WTC11 (cell line): Measurements from ENCODE around the gene TDRKH. TPM values are rescaled to one million over a fixed set of nuclear protein-coding genes. Genes with fewer than 3 reads are reported as not detected.

Source experiments
- ATF1 ChIP-seq: sonication (generic); formaldehyde crosslinking; IDR thresholded peaks from 2 replicates; pipeline ENCODE4 v1.8.1; 2023; ENCODE audit warnings: mild to moderate bottlenecking, moderate library complexity, missing genetic modification reagents
- FOXK1 ChIP-seq: sonication (generic); formaldehyde crosslinking; IDR thresholded peaks from 2 replicates; pipeline ENCODE4 v1.8.0; 2022; ENCODE audit warnings: mild to moderate bottlenecking, moderate library complexity, missing genetic modification reagents
- GABPB1 ChIP-seq: sonication (generic); formaldehyde crosslinking; IDR thresholded peaks from 2 replicates; pipeline ENCODE4 v1.8.1; 2023; ENCODE audit warnings: mild to moderate bottlenecking, missing genetic modification reagents
- GTF2I ChIP-seq: fragments of 250-450 bp; sonication (Bioruptor Pico); conservative IDR thresholded peaks from 2 replicates; pipeline ENCODE4 v1.4.0; 2021; ENCODE audit warnings: mild to moderate bottlenecking
- JUN ChIP-seq: sonication (generic); formaldehyde crosslinking; IDR thresholded peaks from 2 replicates; pipeline ENCODE4 v1.8.0; 2023; ENCODE audit warnings: mild to moderate bottlenecking, missing genetic modification reagents
- MXD4 ChIP-seq: fragments of 250-450 bp; sonication (Bioruptor Pico); IDR thresholded peaks from 2 replicates; pipeline ENCODE4 v1.8.0; 2021; ENCODE audit warnings: mild to moderate bottlenecking, moderate library complexity, borderline replicate concordance
- MYBL2 ChIP-seq: sonication (generic); formaldehyde crosslinking; IDR thresholded peaks from 2 replicates; pipeline ENCODE4 v1.8.1; 2023; ENCODE audit warnings: mild to moderate bottlenecking, moderate library complexity, missing genetic modification reagents
- NFATC4 ChIP-seq: fragments of 250-450 bp; sonication (Bioruptor Pico); IDR thresholded peaks from 2 replicates; pipeline ENCODE4 v1.9.0; 2021; ENCODE audit warnings: mild to moderate bottlenecking
- NFYB ChIP-seq: sonication (generic); formaldehyde crosslinking; conservative IDR thresholded peaks from 2 replicates; pipeline ENCODE4 v1.8.0; 2022; ENCODE audit warnings: low read depth, missing genetic modification reagents
- RELA ChIP-seq: sonication (generic); formaldehyde crosslinking; IDR thresholded peaks from 2 replicates; pipeline ENCODE4 v1.8.1; 2022; ENCODE audit warnings: missing genetic modification reagents, mild to moderate bottlenecking, borderline replicate concordance
- SMAD3 ChIP-seq: sonication (generic); formaldehyde crosslinking; IDR thresholded peaks from 2 replicates; pipeline ENCODE4 v1.8.0; 2022; ENCODE audit warnings: missing genetic modification reagents, mild to moderate bottlenecking, borderline replicate concordance
- SOX15 ChIP-seq: fragments of 250-450 bp; sonication (Bioruptor Pico); IDR thresholded peaks from 2 replicates; pipeline ENCODE4 v1.9.0; 2021; ENCODE audit warnings: mild to moderate bottlenecking
- SP1 ChIP-seq: sonication (generic); formaldehyde crosslinking; conservative IDR thresholded peaks from 2 replicates; pipeline ENCODE4 v1.8.1; 2022; ENCODE audit warnings: missing genetic modification reagents
- TEAD4 ChIP-seq: sonication (generic); formaldehyde crosslinking; IDR thresholded peaks from 2 replicates; pipeline ENCODE4 v1.8.0; 2022; ENCODE audit warnings: mild to moderate bottlenecking, missing genetic modification reagents
- ZNF121 ChIP-seq: sonication (generic); formaldehyde crosslinking; IDR thresholded peaks from 2 replicates; pipeline ENCODE4 v1.8.0; 2023; ENCODE audit warnings: missing genetic modification reagents
- ZNF219 ChIP-seq: sonication (generic); formaldehyde crosslinking; IDR thresholded peaks from 2 replicates; pipeline ENCODE4 v1.8.0; 2023; ENCODE audit warnings: missing genetic modification reagents, mild to moderate bottlenecking, borderline replicate concordance
- ZNF396 ChIP-seq: fragments of 250-450 bp; sonication (Bioruptor Pico); IDR thresholded peaks from 2 replicates; pipeline ENCODE4 v1.8.0; 2021; ENCODE audit warnings: mild to moderate bottlenecking, moderate library complexity, borderline replicate concordance
- total RNA-seq: library from RNA; stranded (reverse); gene quantifications from 3 replicates; pipeline ENCODE4 v1.2.3, GENCODE V29; 2021
- TF ChIP-seq, protein P1 (sequence below): fragments of 250-450 bp; sonication (Bioruptor Pico); IDR thresholded peaks from 2 replicates; pipeline ENCODE4 v1.9.0; 2021; ENCODE audit warnings: mild to moderate bottlenecking
- TF ChIP-seq, protein P2 (sequence below): sonication (generic); formaldehyde crosslinking; IDR thresholded peaks from 2 replicates; pipeline ENCODE4 v1.8.1; 2023; ENCODE audit warnings: mild to moderate bottlenecking, missing genetic modification reagents, moderate library complexity
- TF ChIP-seq, protein P3 (sequence below): sonication (generic); formaldehyde crosslinking; IDR thresholded peaks from 2 replicates; pipeline ENCODE4 v1.8.0; 2022; ENCODE audit warnings: mild to moderate bottlenecking, missing genetic modification reagents
- TF ChIP-seq, protein P4 (sequence below): sonication (generic); formaldehyde crosslinking; IDR thresholded peaks from 2 replicates; pipeline ENCODE4 v1.8.1; 2022; ENCODE audit warnings: low read depth, missing genetic modification reagents, borderline replicate concordance
- TF ChIP-seq, protein P5 (sequence below): sonication (generic); formaldehyde crosslinking; IDR thresholded peaks from 2 replicates; pipeline ENCODE4 v1.8.1; 2023; ENCODE audit warnings: mild to moderate bottlenecking, moderate library complexity, missing genetic modification reagents
- TF ChIP-seq, protein P6 (sequence below): sonication (generic); formaldehyde crosslinking; IDR thresholded peaks from 2 replicates; pipeline ENCODE4 v1.8.0; 2022; ENCODE audit warnings: mild to moderate bottlenecking, missing genetic modification reagents
- TF ChIP-seq, protein P7 (sequence below): fragments of 250-450 bp; sonication (Bioruptor Pico); IDR thresholded peaks from 2 replicates; pipeline ENCODE4 v2.1.2; 2022; ENCODE audit warnings: mild to moderate bottlenecking, moderate library complexity
- TF ChIP-seq, protein P8 (sequence below): sonication (generic); formaldehyde crosslinking; IDR thresholded peaks from 2 replicates; pipeline ENCODE4 v1.8.0; 2023; ENCODE audit warnings: missing genetic modification reagents
- TF ChIP-seq, protein P9 (sequence below): sonication (generic); formaldehyde crosslinking; IDR thresholded peaks from 2 replicates; pipeline ENCODE4 v1.8.1; 2022; ENCODE audit warnings: missing genetic modification reagents, borderline replicate concordance

The TDRKH gene
- total RNA-seq, 1 experiment from 2014 or later, result 21.8 TPM

DNA sequence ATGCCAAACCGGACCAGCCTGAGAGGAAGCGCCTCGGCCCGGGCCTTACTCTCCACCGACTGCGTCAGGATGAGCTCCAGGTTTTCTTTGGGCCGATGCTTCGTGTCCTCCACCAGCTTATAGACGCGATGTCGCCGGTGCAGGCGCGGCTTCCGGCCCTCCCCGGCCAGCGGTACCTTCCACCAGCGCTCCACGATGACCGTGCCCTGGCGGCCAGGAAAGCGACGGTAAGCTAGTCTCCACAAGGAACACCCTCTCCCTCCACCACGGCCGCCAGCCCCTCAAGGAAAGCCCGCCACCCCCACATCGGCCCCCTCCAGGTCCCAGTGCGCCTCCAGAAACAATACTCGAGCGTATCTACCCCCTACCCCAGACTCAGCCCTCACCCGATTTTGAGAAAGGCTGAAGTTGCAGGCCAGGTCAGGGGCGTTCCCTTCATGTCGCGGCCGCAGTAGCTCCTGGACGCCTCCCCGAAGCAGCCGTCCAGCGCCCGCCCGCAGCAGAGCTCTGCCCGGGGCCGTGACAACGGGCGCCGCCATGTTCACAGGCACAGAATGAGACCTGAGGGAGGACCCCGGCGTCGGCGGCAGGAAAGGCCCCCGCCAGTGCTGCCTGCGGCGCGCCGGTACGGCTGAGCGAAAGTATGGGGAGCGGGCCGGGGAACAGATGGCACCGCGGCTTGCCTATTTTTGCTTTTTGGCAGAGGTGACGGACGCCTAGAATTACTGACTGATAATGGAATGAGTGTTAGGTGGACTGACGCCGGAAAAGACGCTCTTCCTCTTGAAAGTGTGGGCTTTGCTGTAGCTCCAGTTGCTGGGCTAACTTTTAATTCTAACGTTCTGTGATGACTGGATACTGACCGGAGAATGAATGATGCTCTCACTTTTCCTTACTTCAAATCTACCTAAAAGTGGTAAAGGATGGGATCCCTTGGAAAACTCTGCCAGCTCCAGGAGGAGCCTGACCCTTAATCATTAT lies 27.1 kb downstream of the TDRKH start, which contains the start of gene MRPL9 (continued):
- TF ChIP-seq, protein P1, sequence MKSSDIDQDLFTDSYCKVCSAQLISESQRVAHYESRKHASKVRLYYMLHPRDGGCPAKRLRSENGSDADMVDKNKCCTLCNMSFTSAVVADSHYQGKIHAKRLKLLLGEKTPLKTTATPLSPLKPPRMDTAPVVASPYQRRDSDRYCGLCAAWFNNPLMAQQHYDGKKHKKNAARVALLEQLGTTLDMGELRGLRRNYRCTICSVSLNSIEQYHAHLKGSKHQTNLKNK (CRISPR knock-in tag), result no peak
- TF ChIP-seq SMAD3 (no peak), NFATC4 (no peak), SP1 (peak; percentile 60), ZNF121 (CRISPR knock-in tag) (no peak), JUN (CRISPR knock-in tag) (no peak), ZNF396 (CRISPR knock-in tag) (no peak), NFYB (no peak), SOX15 (CRISPR knock-in tag) (no peak), MXD4 (CRISPR knock-in tag) (no peak), RELA (CRISPR knock-in tag) (no peak), FOXK1 (CRISPR knock-in tag) (peak; percentile 91), GTF2I (CRISPR knock-in tag) (no peak), ZNF219 (no peak), TEAD4 (CRISPR knock-in tag) (no peak), GABPB1 (CRISPR knock-in tag) (no peak), ATF1 (CRISPR knock-in tag) (no peak), MYBL2 (CRISPR knock-in tag) (peak; percentile 47; the same call in 1 of the 2 replicates)
- TF ChIP-seq, protein P2, sequence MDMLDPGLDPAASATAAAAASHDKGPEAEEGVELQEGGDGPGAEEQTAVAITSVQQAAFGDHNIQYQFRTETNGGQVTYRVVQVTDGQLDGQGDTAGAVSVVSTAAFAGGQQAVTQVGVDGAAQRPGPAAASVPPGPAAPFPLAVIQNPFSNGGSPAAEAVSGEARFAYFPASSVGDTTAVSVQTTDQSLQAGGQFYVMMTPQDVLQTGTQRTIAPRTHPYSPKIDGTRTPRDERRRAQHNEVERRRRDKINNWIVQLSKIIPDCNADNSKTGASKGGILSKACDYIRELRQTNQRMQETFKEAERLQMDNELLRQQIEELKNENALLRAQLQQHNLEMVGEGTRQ, result no peak
- TF ChIP-seq, protein P3, sequence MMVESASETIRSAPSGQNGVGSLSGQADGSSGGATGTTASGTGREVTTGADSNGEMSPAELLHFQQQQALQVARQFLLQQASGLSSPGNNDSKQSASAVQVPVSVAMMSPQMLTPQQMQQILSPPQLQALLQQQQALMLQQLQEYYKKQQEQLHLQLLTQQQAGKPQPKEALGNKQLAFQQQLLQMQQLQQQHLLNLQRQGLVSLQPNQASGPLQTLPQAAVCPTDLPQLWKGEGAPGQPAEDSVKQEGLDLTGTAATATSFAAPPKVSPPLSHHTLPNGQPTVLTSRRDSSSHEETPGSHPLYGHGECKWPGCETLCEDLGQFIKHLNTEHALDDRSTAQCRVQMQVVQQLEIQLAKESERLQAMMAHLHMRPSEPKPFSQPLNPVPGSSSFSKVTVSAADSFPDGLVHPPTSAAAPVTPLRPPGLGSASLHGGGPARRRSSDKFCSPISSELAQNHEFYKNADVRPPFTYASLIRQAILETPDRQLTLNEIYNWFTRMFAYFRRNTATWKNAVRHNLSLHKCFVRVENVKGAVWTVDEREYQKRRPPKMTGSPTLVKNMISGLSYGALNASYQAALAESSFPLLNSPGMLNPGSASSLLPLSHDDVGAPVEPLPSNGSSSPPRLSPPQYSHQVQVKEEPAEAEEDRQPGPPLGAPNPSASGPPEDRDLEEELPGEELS (CRISPR knock-in tag), result no peak
- TF ChIP-seq, protein P4, sequence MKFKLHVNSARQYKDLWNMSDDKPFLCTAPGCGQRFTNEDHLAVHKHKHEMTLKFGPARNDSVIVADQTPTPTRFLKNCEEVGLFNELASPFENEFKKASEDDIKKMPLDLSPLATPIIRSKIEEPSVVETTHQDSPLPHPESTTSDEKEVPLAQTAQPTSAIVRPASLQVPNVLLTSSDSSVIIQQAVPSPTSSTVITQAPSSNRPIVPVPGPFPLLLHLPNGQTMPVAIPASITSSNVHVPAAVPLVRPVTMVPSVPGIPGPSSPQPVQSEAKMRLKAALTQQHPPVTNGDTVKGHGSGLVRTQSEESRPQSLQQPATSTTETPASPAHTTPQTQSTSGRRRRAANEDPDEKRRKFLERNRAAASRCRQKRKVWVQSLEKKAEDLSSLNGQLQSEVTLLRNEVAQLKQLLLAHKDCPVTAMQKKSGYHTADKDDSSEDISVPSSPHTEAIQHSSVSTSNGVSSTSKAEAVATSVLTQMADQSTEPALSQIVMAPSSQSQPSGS (CRISPR knock-in tag), result no peak
- TF ChIP-seq, protein P5, sequence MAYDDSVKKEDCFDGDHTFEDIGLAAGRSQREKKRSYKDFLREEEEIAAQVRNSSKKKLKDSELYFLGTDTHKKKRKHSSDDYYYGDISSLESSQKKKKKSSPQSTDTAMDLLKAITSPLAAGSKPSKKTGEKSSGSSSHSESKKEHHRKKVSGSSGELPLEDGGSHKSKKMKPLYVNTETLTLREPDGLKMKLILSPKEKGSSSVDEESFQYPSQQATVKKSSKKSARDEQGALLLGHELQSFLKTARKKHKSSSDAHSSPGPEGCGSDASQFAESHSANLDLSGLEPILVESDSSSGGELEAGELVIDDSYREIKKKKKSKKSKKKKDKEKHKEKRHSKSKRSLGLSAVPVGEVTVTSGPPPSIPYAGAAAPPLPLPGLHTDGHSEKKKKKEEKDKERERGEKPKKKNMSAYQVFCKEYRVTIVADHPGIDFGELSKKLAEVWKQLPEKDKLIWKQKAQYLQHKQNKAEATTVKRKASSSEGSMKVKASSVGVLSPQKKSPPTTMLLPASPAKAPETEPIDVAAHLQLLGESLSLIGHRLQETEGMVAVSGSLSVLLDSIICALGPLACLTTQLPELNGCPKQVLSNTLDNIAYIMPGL (CRISPR knock-in tag), result peak; percentile 60; the same call in 1 of the 2 replicates
- TF ChIP-seq, protein P6, sequence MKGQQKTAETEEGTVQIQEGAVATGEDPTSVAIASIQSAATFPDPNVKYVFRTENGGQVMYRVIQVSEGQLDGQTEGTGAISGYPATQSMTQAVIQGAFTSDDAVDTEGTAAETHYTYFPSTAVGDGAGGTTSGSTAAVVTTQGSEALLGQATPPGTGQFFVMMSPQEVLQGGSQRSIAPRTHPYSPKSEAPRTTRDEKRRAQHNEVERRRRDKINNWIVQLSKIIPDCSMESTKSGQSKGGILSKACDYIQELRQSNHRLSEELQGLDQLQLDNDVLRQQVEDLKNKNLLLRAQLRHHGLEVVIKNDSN (CRISPR knock-in tag), result no peak
- TF ChIP-seq, protein P7, sequence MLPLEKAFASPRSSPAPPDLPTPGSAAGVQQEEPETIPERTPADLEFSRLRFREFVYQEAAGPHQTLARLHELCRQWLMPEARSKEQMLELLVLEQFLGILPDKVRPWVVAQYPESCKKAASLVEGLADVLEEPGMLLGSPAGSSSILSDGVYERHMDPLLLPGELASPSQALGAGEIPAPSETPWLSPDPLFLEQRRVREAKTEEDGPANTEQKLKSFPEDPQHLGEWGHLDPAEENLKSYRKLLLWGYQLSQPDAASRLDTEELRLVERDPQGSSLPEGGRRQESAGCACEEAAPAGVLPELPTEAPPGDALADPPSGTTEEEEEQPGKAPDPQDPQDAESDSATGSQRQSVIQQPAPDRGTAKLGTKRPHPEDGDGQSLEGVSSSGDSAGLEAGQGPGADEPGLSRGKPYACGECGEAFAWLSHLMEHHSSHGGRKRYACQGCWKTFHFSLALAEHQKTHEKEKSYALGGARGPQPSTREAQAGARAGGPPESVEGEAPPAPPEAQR (CRISPR knock-in tag), result no peak
- TF ChIP-seq, protein P8, sequence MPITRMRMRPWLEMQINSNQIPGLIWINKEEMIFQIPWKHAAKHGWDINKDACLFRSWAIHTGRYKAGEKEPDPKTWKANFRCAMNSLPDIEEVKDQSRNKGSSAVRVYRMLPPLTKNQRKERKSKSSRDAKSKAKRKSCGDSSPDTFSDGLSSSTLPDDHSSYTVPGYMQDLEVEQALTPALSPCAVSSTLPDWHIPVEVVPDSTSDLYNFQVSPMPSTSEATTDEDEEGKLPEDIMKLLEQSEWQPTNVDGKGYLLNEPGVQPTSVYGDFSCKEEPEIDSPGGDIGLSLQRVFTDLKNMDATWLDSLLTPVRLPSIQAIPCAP (CRISPR knock-in tag), result no peak
- TF ChIP-seq, protein P9, sequence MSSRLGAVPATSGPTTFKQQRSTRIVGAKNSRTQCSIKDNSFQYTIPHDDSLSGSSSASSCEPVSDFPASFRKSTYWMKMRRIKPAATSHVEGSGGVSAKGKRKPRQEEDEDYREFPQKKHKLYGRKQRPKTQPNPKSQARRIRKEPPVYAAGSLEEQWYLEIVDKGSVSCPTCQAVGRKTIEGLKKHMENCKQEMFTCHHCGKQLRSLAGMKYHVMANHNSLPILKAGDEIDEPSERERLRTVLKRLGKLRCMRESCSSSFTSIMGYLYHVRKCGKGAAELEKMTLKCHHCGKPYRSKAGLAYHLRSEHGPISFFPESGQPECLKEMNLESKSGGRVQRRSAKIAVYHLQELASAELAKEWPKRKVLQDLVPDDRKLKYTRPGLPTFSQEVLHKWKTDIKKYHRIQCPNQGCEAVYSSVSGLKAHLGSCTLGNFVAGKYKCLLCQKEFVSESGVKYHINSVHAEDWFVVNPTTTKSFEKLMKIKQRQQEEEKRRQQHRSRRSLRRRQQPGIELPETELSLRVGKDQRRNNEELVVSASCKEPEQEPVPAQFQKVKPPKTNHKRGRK (CRISPR knock-in tag), result no peak
